H1 (cell line): ENCODE data around the gene AKR1D1.

ENCODE experiments used
- RAD21 ChIP-seq, 2 experiments: IDR thresholded peaks in 1 of 2; conservative IDR thresholded peaks in 1 of 2; 2 replicates each; pipeline ENCODE4 v1.6.1; 2011; ENCODE audit warnings: low read depth in 2 of 2, low read length in 2 of 2, improper control_type of control experiment in 1 of 2, inconsistent platforms in 1 of 2, mild to moderate bottlenecking in 1 of 2, moderate library complexity in 1 of 2
- SP2 ChIP-seq: IDR thresholded peaks from 2 replicates; pipeline ENCODE4 v1.6.1; 2012; ENCODE audit warnings: mild to moderate bottlenecking, low read length, inconsistent platforms
- SRF ChIP-seq: IDR thresholded peaks from 2 replicates; pipeline ENCODE4 v1.6.1; 2011; ENCODE audit warnings: mild to moderate bottlenecking, low read depth, low read length, moderate library complexity

DNA sequence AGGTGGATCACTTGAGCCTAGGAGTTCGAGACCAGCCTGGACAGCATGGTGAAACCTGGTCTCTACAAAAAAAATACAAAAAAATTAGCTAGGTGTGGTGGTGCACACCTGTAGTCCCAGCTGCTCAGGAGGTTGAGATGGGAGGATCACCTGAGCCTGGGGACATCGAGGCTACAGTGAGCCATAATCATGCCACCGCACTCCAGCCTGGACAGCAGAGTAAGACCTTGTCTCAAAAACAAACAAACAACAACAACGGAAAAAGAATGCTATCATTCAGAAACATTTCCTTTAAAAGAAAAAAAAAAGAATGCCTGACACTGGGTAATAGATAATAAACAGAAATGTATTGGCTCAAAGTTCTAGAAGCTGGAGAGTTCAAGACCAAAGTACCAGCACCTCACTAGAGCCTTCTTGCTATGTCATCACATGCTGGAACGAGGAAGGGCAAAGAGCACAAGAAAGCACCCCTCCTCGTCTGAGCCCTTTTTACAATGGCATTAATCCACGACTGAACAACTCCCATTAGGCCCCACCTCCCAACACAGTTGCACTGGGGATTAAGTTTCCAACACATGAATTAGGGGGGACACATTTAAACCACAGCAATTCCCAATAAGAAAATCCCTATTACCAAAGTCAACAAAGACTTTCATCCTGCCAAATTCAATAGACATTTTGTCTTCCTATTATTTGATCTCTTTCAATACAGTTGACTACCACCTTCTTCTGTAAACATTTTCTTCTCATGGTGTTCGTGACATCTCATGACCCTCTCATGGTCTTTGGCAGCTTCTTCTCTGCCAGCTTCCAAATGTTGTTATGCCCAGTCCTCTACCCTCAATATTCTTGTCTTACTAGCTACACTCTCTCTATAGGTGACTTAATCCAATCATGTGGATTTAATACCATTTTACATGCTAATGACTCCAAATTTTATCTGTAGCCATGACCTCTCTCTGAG, 20.0 kb downstream of the AKR1D1 start:
- no peak for TF ChIP-seq SRF
- no peak for TF ChIP-seq RAD21 (IDR thresholded peaks at IDR 0.05 in 1 of 2, conservative IDR thresholded peaks at IDR 0.05 in 1 of 2; ENCODE audit: low read depth in 2 of 2, low read length in 2 of 2)
- no peak for TF ChIP-seq SP2
